Spleen (tissue), 7 donors: Measurements from ENCODE around the gene EHMT1.

Source experiments
- POLR2A ChIP-seq, 3 donors: fragments of 450-650 bp; IDR thresholded peaks; one replicate each; pipeline ENCODE4 v1.5.1; 2017; ENCODE audit warnings: antibody characterized with exemption in 3 of 3, mild to moderate bottlenecking in 1 of 3
- TF ChIP-seq, protein P1 (sequence below), 11 experiments: fragments of 200-600 bp in 7 of 11; fragments of 450-650 bp in 4 of 11; sonication (generic) in 4 of 11; IDR thresholded peaks in 8 of 11; conservative IDR thresholded peaks in 3 of 11; 1 replicate in 7 of 11; 2 replicates in 4 of 11; pipeline versions ENCODE4 v1.4.0 to v1.8.0; 2016 to 2021; ENCODE audit warnings: antibody characterized with exemption in 11 of 11, inconsistent platforms in 4 of 11, mild to moderate bottlenecking in 1 of 11
- donor health status: DM: no; HTN: no; CAD: no; lungs with moderate emphysema.
- donor health status: DM: no; HTN: no; CAD: no.
- donor health status: DM: no; HTN: no; CAD: no.

- TF ChIP-seq, protein P1, sequence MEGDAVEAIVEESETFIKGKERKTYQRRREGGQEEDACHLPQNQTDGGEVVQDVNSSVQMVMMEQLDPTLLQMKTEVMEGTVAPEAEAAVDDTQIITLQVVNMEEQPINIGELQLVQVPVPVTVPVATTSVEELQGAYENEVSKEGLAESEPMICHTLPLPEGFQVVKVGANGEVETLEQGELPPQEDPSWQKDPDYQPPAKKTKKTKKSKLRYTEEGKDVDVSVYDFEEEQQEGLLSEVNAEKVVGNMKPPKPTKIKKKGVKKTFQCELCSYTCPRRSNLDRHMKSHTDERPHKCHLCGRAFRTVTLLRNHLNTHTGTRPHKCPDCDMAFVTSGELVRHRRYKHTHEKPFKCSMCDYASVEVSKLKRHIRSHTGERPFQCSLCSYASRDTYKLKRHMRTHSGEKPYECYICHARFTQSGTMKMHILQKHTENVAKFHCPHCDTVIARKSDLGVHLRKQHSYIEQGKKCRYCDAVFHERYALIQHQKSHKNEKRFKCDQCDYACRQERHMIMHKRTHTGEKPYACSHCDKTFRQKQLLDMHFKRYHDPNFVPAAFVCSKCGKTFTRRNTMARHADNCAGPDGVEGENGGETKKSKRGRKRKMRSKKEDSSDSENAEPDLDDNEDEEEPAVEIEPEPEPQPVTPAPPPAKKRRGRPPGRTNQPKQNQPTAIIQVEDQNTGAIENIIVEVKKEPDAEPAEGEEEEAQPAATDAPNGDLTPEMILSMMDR (IDR thresholded peaks at IDR 0.05 in 8 of 11, conservative IDR thresholded peaks at IDR 0.05 in 3 of 11) = no peak
- no peak for TF ChIP-seq POLR2A (IDR thresholded peaks at IDR 0.05)
These were observed 169.9 kb downstream of the EHMT1 start for GRCh38 chr9:137788561-137789294.
